ENCODE measurements around the gene CCDC27.

DNA sequence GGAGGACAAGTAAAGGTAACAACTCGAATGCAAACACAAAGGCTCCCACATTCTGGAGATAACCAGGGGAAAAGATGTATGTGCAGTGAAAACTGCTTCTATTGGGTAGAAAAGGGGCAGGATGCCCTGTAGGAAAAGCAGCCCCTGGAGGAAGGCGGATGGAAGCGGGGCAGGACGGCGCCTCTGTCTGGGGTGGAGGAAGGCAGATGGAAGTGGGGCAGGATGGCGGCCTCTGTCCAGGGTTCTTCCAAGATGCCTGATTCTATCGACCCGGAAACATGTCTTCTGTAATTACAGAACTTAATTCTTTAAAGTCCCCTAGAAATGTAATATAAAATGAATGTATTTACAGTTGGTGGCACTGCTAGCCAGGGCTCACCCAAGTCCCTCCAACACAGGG, 68.1 kb downstream of the CCDC27 start:
- no peak for TF ChIP-seq POLR2A (IDR thresholded peaks at IDR 0.05; ENCODE audit: low read length)
- no peak for TF ChIP-seq GATA1 (IDR thresholded peaks at IDR 0.05; ENCODE audit: low read depth, low read length)
